ENCODE data around the gene SLC25A27.

SLC25A27 gene

DNA sequence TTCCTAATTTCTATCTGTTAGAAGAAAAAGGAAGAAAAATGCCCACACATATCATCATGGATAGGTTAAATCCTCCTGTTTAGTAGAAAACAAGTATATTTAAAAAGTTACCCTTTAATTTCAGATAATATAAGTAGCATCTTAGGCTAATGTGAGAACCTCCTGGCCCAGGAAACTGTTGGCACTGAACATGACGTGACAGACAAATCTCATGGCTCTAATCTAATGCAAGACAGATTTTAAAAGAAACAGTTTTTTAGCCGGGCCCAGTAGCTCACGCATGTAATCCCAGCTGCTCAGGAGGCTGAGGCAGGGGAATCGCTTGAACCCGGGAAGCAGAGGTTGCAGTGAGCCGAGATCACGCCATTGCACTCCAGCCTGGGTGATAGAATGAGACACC, 23.1 kb upstream of the SLC25A27 start:
- Histone ChIP-seq H3K9me3 (no peaks in the 10 kb centered on the region), H3K27ac (no peak overlapping the region), H3K36me3 (no peaks in the 10 kb centered on the region), H3K4me3 (ENCODE audit: low read depth in 1 of 2, low read length in 1 of 2) (no peak overlapping the region), H3K27me3 (no peaks in the 10 kb centered on the region), H3K4me1 (ENCODE audit: control insufficient read depth in 1 of 2, insufficient read depth in 1 of 2, low read depth in 1 of 2, low read length in 1 of 2) (no peaks in the 10 kb centered on the region)
- TF ChIP-seq, protein P1, sequence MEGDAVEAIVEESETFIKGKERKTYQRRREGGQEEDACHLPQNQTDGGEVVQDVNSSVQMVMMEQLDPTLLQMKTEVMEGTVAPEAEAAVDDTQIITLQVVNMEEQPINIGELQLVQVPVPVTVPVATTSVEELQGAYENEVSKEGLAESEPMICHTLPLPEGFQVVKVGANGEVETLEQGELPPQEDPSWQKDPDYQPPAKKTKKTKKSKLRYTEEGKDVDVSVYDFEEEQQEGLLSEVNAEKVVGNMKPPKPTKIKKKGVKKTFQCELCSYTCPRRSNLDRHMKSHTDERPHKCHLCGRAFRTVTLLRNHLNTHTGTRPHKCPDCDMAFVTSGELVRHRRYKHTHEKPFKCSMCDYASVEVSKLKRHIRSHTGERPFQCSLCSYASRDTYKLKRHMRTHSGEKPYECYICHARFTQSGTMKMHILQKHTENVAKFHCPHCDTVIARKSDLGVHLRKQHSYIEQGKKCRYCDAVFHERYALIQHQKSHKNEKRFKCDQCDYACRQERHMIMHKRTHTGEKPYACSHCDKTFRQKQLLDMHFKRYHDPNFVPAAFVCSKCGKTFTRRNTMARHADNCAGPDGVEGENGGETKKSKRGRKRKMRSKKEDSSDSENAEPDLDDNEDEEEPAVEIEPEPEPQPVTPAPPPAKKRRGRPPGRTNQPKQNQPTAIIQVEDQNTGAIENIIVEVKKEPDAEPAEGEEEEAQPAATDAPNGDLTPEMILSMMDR (IDR thresholded peaks at IDR 0.05) = no peak

DNA sequence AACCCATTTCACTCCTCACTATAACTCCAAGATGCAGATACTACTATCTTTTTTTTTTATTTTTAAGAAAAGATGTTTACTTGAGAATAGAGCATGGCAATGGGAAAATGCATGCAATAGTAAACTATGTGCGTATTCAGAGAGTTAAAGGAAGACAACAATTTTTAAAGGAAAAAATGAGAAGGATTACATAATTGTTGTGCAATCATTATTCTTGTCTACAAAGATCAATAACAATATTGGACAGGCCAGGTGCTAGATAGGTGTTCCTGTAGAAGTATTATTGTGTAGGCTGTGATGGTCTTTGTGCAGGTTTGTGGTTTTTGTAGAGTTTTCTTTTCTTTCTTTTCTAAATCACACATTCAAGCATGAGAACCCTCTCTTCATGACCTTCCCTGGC, 20.7 kb upstream of the SLC25A27 start:
- H3K4me1 ChIP-seq (ENCODE audit: control insufficient read depth in 1 of 2, insufficient read depth in 1 of 2, low read depth in 1 of 2, low read length in 1 of 2) = no peaks in the 10 kb centered on the region
- TF ChIP-seq, protein P1 (IDR thresholded peaks at IDR 0.05) = no peak
- no peaks in the 10 kb centered on the region for H3K27me3 ChIP-seq
- no peaks in the 10 kb centered on the region for H3K9me3 ChIP-seq
- no peaks in the 10 kb centered on the region for H3K36me3 ChIP-seq
- no peak overlapping the region for H3K27ac ChIP-seq
- no peak overlapping the region for H3K4me3 ChIP-seq (ENCODE audit: low read depth in 1 of 2, low read length in 1 of 2)

DNA sequence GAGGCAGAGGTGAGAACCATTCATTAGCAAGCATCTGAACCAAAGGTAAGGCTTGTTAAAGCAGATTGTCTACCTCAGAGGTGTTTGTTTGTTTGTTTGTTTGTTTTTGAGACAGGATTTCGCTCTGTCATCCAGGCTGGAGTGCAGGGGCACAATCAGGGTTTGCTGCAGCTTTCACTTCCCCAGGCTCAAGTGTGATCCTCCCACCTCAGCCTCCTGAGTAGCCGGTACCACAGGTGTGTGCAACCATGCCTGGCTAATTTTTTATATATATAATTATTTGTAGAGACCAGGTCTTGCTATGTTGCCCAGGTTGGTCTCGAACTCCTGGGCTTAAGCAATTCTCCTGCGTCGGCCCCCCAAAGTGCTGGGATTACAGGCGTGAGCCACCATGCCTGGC, 17.3 kb upstream of the SLC25A27 start:
- no peaks in the 10 kb centered on the region for H3K27me3 ChIP-seq
- H3K9me3 ChIP-seq = no peaks in the 10 kb centered on the region
- H3K4me1 ChIP-seq (ENCODE audit: control insufficient read depth in 1 of 2, insufficient read depth in 1 of 2, low read depth in 1 of 2, low read length in 1 of 2) = no peaks in the 10 kb centered on the region
- no peaks in the 10 kb centered on the region for H3K36me3 ChIP-seq
- no peak overlapping the region for H3K4me3 ChIP-seq (ENCODE audit: low read depth in 1 of 2, low read length in 1 of 2)
- no peak overlapping the region for H3K27ac ChIP-seq
- TF ChIP-seq, protein P1 (IDR thresholded peaks at IDR 0.05) = no peak

- no peak overlapping the region for H3K4me3 ChIP-seq (ENCODE audit: low read depth in 1 of 2, low read length in 1 of 2)
Observed at GRCh38 chr6:46637145-46637544, 15.6 kb upstream of the SLC25A27 start.

DNA sequence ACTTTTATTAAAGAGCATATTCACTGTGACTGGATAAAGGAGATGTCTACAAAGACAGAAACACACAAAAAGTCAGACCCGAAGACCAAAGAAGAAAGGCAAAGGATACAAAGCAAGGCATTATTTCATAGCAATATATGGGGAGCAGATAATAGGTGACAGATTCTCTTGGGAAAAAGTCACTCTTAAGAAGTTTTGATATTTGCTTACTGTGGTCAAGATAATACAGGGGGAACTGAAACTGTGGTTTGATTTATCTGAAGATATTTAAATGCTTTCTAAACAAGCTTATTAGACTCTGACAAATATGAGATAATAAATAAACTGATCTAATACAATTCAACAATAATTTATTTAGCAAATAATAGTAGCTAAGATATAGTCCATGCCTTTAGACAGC, 14.8 kb upstream of the SLC25A27 start:
- no peaks in the 10 kb centered on the region for H3K27me3 ChIP-seq
- H3K4me3 ChIP-seq (ENCODE audit: low read depth in 1 of 2, low read length in 1 of 2) = no peak overlapping the region
- H3K4me1 ChIP-seq (ENCODE audit: control insufficient read depth in 1 of 2, insufficient read depth in 1 of 2, low read depth in 1 of 2, low read length in 1 of 2) = no peaks in the 10 kb centered on the region
- H3K27ac ChIP-seq = no peak overlapping the region
- TF ChIP-seq, protein P1 (IDR thresholded peaks at IDR 0.05) = no peak
- H3K9me3 ChIP-seq = no peaks in the 10 kb centered on the region
- no peaks in the 10 kb centered on the region for H3K36me3 ChIP-seq

More at GRCh38 chr6:46637145-46637544, 15.6 kb upstream of the SLC25A27 start:
- Histone ChIP-seq H3K36me3 (no peaks in the 10 kb centered on the region), H3K4me1 (ENCODE audit: control insufficient read depth in 1 of 2, insufficient read depth in 1 of 2, low read depth in 1 of 2, low read length in 1 of 2) (no peaks in the 10 kb centered on the region), H3K9me3 (no peaks in the 10 kb centered on the region), H3K27ac (no peak overlapping the region), H3K27me3 (no peaks in the 10 kb centered on the region)
- TF ChIP-seq, protein P1 (IDR thresholded peaks at IDR 0.05) = no peak

GRCh38 chr6:46638650-46639049, 14.1 kb upstream of the SLC25A27 start:
- TF ChIP-seq, protein P1 (IDR thresholded peaks at IDR 0.05) = no peak
- no peaks in the 10 kb centered on the region for H3K9me3 ChIP-seq
- no peak overlapping the region for H3K27ac ChIP-seq

More at GRCh38 chr6:46638650-46639049, 14.1 kb upstream of the SLC25A27 start:
- Histone ChIP-seq H3K36me3 (no peaks in the 10 kb centered on the region), H3K4me1 (ENCODE audit: control insufficient read depth in 1 of 2, insufficient read depth in 1 of 2, low read depth in 1 of 2, low read length in 1 of 2) (no peaks in the 10 kb centered on the region), H3K4me3 (ENCODE audit: low read depth in 1 of 2, low read length in 1 of 2) (no peak overlapping the region), H3K27me3 (no peaks in the 10 kb centered on the region)

Data from neutrophil (primary cell).